Activated CD4-positive, alpha-beta T cell treated with anti-CD3 and anti-CD28 coated beads, Interleukin-2, Interleukin-6, amounts not matched to agents 100 ng/mL and 50 ng/mL, durations not matched to agents 16 hours and 8 hours (primary cell): ENCODE measurements around the gene ANKRD60.
A peak's percentile ranks its signal among the peaks of the same experiment; 100 is the strongest.

Experiments used
- DNase-seq: peaks from one replicate; pipeline ENCODE4 v3.0.0-alpha.2; 2020

The ANKRD60 gene

DNA sequence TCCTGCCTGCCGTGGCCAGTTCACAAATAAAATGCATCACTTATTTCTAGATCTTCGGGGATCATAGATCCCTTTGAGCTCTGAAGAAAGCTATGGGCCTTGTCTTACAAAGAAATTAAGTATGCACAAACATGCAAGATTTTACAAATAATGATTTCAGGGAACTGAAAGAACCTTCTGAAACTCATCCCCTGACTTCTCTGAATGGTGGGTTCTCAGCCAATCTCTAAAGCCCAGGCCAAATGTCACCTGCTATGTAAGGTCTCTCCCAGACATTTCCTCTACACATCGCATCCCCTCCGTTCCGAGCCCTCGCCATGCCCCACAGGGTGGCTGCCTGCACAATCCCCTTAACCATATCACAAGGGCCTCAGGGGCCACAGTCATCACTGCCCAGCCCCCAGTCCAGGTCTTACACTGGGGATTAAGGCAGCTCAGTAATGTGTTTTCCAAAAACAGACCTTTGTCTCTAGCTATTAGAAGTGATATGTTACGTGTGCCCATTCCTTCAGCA is 16.1 kb upstream of the ANKRD60 start:
- no peak for DNase-seq

DNA sequence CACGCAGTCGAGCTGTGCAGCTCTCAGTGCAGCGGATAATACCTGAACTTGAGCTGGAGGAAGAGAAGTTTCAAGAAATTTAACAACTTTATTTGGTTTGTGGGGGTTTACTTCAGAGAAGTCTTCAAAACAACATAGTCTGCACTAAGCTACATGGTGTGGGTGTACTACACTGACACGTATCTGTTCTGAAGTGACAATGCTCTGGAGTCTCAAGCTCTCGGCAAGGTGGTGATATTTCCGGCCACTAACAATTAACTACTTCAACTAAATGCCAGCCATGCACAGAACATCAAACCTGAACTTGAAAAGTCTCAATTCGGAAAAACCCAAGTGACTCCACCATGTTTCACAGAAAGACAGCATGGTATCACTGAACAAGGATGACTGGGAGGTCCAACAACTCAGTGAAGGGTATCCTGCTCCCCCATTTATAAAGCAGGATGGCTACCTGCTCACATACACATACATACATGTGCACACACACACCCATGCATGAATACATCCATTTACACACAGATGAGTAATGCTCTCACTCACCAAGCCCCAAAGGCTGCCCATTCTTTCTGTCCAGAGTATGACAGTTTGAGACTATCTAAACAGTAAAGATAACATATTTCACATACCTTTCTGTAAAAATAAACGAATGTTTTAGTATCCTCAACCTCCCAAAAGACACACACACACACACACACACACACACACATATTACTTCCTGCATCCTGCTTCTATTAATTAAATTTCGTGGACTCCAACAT is 15.4 kb upstream of the ANKRD60 start:
- no peak for DNase-seq

DNA sequence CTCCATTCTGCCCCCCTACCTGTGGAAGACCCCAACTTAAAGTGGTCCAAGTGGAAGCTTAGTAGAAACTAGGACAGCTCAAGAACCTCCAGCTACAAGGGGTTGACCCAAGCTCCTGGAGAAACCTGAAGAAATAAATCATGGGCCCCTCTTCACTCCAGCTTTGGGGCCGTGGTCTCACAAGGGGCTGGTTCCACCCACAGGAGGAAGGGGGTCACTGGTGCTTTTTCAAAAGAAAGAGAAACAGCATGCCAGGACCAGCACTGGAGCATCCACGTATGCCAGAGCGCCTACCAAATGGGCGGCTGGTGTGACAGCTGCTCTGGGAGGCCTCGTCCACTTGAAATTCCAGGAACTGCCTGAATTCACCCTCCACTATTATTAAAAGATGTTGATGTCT is 14.4 kb upstream of the ANKRD60 start:
- DNase-seq, result no peak

DNA sequence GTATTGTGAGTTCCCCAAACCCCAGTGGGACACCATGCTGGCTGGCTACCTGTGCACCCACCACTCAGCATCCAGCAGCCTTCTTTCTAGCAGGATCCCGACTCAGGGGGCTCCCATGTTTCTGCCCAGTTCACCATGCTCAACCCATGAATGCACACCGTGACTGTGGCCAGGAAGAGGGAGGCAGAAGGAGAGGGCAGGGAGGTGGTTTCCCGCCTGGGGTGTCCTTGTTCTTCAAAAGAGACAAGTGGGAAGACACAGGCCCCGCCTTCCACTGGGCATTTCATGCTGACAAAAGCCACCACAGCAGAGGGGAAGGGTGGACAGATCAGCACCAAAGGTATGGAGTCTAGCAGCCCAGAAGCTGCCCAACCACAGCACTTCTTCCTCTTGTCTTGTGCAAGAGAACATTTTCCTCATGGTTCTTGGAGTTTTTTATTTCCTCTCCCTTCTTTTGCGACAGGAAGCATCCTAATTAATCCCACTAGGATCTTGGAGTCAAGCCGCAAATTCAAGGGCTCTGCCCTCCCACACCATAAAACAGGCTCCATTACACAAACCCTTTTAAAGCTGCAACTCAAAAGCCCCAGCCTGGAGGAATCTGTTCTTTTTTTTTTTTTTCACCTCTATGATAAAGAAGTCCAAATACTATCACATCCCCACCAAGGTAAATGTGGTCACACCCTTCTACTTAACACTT is 13.5 kb upstream of the ANKRD60 start:
- DNase-seq, result no peak

DNA sequence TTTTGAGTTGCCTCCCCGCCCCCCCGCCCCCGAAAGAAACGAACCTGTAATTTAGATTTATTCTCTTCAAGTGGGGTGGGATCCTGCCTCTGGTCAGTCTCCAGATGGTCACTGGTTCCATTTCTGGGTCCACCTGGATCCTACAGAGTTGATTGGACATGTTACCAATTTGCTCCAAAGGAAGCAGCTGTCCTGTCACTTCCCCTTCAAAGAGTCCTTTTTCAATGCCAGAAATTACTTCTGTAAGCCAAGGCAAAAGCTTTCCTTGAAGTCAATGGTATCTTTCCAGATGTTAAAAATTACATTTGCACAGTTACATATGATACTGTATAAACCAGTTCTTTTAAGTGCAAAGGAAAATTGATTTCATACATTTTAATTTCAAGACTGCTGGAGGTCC is 12.0 kb upstream of the ANKRD60 start:
- DNase-seq, result no peak

DNA sequence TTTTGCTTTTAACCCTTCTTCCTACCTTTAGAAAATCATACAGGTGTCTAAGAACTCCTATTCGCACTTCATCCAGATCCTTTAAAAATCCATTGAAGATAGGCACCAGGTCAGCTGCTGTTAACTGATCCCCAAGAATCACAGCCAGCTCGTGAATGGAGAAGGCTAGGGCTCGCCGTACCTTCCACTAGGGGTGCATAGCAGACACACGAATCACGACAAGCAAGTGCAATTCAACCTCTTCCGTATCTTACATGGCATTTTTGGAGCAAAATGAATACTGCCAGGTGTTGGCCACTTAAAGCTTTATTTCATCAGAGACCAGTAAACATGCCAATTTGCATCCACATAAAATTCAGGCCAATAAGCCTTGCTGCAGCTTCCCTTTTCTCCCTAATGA is 10.8 kb upstream of the ANKRD60 start:
- no peak for DNase-seq

DNA sequence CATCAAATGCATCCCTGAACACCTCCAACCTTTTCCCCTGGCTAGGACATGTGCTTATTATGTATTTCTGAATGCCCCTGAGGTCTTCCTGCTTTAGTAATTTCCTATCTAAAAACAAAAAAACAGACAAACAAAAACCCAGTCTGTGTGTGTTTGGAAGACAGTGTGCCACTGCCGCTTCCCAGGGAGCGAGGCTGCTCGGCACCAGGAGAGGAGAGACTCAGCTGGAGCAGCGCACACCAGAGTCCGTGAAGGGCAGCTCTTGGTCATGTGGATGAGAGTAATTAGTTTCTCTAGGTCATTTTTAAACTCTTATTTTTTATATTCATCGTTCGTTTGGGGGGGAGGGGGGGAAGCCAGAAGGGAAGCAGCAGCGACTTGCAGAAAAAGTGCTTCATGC is 10.0 kb upstream of the ANKRD60 start:
- no peak for DNase-seq

DNA sequence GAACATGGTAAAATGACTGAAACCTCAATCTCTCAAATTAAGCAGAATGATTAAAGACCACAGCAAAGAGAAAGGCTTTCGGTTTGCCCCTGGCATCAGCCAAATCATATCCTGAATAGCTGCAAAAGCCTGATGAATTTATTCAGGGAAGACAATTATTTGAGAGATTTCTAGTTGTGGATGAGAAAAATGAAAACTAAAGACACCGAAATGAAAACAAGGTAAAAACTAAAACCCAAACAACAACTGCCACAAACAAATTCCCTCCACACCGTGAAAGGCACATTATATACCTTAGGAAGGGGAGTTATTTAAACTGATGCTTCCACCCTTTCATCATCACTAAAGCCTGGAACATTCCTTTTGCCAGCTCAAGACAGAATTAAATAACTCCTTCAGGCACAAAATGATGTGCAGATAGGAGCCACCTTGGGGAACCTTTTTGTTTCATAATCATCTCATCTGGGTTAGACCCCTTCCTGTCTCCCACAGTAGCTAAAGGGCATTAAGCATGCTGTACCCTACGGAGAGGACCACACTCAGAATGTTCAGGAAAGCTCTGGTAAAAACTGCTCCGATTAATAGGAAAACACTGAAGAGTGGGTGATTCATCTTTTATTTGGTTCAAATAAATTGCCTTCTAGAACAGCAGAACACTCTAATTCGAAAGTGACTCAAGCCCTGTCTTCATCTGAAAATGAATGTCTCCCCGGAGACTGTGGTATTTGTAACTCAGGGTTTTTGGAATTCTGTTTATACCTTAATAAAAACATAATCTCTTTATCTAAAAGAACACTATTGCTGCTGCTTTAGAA is 9.1 kb upstream of the ANKRD60 start:
- DNase-seq, result no peak

DNA sequence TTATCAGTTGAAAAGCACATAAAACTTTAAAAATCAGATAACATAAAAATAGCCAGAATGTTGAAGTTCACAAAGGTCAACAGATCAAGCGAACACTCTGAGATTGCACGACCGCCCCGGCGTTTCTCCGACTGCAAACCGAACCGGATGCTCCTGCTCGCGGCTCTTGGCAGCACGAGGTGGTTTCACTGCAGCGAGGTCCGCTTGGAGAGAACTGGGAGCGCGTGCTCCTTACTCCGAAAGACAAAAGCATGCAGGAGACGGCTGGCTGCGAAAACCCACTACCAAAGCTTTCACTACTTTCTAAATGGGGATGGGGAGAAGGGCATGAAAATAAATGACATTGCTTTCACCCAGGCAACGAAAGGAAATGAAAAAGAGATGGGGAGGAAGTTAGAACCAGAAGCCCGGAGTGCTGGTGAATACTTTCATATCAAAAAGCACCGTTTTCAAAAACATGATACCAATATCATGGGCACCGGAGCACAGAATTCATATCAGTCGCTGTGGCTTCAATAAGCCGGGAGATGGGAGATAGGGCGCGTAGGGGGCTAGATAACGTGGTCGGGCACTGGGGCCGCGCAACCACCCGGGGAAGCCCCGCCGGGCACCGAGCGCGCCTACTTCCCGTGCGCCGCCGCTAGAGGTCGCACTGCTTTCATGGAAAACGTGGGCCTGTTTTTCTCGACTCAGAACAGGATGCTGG is 8.3 kb upstream of the ANKRD60 start:
- DNase-seq, result peak; percentile 91

DNA sequence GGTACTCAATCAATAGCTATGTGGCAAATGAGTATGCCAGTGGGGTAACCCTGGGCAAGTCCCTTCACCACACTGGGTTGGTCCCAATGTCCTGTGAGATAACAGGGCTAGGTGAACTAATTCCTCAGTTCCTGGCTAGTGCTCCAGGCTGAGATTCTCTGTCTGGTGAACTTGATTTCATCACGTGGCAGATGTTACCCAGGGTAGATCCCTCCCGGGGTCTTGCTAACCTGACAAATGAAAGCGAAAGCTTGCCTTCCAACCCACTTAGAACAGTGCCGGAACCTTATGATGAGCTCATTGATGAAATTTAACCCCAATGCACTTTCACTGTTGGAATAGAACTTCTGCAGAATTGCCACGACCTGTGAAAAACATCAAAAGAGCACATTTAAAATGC is 6.6 kb upstream of the ANKRD60 start:
- peak; percentile 15 for DNase-seq

DNA sequence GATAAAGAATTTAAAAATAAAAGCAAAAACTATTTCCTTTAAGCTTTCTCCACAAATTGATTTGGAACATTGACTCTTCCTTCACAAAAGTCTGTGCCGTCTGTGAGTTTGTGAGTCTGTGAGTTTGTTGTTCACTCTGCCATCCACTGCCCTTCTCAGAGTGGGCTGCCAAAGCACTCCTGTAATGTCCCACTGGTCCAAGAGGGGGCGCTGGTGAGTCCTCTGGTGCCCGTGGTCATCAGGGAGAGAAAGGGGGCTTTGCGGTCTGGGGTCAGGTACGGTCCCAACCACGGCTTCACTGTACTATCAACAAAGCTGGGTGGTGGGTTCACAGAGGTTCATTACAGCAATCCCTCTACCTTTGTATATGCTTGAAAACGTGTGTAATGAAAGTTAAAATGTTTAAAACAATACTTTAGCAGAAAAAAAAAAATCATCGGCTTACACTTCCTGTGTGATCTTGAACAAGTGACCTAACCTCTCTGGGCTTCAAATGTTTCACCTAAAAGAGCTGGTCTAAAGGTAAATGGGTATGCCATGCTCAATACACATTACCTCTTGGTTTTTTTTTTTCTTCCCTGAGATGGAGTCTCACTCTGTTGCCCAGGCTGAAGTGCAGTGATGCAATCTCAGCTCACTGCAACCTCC is 5.6 kb upstream of the ANKRD60 start:
- DNase-seq, result peak; percentile 54

DNA sequence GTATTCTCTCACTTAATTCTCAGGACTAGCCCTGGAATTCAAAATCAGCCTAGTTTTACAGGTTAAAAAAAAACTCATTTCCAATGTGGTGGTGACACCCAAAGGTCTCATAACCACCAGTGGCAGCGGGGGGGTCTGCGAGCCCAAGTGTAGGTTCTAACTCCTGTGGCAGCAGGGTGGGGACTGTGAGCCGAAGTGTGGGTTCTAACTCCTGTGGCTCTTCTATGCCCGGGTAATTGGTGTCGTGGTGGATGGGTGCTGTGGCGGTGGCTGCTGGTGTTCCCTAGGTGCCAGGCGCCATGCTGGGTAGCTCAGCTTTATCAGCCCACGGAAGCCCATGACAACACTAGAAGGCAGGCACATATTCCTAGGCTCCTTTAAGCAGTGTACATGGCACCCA is 4.9 kb upstream of the ANKRD60 start:
- no peak for DNase-seq

DNA sequence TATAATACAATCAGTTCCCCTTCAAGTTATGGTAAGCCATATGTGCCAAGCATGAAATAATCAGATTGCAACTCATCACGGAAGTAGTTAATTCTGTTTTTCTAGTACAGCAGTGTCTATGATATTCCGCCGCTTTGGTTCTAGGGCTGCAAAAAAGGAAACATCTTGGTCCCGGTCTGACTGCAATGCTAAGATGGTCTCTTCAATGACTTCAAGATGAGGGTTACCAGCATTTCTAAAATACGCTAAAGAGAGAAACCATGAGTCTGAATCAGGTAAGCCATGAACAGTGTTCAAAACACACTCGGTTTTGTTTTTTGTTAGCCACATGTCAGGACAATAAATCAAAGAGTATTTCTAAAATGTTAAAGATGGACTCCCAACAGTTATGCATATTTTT is 3.2 kb upstream of the ANKRD60 start:
- DNase-seq, result no peak

DNA sequence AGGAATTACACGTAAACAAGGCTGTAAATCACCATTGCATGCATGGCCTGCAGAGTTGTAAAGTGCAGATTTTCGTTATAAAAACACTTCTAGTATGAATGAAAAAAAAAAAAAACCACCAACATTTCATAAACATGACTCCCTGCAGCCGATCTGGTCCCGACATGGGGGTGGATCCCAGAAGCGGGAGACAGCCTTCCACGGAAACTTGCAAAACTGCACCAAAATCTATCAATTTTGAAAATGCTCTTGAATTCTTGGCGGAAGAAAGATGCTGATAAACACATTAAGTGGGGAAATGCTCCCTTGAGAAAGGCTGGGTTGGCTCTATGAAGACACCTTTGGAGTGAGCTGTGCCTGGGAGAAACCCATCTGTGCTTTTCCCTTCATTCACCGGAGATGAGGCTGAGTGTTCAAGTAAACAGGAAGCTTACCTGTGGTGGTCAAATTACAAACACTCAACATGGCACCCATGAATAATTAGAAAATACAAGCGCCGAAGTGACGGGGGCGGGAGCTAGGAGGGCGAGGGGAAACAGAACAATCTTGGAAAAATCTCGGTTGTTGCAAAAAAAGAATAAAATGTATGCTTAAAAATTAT is 845 bp upstream of the ANKRD60 start:
- DNase-seq, result no peak

DNA sequence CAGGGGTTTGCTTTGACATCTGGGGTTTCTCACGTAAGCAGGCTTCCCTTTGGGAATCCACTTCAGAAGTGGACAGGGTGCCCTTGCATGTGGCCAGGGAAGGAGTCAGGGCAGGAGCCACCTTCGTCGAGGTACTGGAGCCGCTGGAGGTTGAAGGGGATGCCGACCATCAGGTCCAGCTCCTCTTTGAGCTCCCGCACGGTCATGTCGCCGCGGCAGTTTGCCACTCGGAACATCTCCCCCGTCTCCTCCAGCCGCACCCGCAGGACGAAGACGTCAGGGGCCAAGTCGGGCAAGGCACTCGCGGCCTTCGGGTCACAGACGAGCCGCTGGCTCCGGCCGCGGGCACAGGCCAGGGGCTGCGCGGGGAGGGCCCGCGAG is 360 bp downstream of the ANKRD60 start:
- no peak for DNase-seq

DNA sequence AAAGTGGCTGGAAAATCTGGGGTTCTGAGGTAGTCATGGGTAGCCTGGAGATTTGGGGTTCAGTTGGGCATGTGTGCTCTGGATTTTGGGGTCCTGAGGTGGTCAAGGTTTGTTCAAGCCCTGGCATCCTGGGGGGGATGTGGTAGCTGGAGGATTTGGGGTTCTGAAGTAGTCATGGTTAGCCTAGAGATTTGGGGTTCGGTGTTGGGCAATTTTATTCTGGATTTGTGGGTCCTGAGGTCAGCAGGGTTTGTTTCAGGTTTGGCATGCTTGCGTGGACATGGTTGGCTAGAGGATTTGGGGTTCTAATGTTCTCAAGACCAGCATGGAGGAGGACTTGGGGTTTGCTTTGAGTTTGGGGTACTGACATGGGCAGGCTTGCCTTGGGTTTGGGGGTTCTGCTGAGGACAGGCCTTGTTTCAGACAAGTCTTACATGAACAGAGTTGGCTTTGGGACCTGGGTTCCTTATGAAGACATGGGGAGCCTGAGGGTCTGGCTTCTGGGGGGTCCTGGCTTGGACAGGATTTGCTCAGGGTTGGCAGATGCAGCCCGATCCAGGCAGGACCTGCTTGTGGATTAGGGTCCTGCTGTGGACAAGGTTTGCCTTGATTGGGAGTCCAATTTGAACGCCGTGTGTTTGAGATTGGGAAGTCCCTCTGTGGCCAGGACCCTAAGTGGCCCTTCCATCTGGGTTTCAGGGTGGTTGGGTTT is 906 bp downstream of the ANKRD60 start:
- no peak for DNase-seq

DNA sequence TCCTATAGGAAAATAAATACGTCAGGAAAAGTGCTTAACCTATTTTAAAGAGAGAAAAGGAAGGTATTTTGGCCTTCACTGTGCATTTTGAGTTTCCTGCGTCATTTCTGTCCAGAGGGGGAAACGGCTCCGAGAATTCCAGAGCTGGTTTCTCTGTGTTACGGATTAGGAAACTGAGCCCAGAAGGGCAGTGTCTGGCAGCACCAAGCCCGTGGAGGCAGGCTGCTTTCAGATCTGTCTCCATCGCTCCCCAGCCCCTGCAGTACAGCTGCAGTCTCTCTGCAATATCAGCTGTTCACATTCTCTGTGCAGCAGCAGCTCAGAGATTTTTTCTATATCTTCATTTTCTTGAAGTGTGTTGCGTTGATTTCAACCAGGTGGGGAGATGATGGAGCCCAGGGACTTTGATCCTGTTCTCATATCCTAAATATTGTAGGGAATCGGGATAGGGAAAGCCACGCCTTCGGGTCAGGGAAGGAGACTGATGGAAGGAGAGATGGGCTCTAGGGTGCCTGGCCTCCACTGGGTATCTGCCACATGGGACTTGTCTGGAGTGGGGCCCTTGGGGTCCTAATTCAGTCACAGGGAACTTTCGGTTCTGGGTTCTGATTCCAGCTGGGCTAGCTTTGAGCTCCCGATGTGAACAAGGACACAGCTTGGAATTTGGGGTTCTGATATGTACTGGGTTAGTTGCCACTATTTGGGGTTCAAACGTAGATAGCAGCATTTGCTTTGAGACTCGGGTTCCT is 2.8 kb downstream of the ANKRD60 start:
- no peak for DNase-seq

DNA sequence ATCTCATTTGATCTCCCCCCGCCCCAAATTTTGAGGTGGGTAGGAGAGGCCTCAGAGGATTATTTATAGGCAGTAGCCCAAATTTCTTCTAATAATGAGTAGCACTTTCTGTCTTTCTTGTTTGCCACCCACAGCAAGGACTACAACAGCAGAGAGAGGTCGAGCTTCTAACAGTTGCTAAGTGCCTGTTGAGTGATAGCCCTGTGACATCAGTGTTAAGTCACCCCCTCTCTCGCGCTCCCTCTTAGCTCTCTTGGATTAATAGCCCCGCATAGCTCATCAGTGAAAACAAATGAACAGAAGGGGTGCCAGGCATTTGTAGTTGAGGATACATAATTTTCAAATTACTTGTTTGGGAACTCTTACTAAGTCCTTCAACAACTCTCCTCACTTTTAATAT is 3.5 kb downstream of the ANKRD60 start:
- no peak for DNase-seq

DNA sequence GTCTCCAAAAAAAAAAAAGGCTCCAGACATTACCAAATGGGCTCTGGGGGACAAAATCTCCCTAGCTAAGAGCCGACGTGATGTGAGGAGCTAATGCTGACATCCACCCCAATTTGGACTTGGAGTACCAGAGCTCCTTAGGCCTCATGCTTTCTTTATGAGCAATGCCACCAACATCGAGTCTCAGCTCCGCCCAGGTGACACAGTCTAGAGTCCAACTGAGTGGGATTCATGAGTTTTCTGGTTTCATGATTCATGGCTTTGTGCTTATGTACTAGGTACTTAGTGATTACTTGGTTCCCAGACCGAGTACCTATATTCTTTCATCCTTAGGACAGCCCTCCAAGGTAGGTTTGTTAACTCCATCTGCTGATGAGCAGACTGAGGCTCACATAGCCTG is 4.4 kb downstream of the ANKRD60 start:
- DNase-seq, result peak; percentile 23

DNA sequence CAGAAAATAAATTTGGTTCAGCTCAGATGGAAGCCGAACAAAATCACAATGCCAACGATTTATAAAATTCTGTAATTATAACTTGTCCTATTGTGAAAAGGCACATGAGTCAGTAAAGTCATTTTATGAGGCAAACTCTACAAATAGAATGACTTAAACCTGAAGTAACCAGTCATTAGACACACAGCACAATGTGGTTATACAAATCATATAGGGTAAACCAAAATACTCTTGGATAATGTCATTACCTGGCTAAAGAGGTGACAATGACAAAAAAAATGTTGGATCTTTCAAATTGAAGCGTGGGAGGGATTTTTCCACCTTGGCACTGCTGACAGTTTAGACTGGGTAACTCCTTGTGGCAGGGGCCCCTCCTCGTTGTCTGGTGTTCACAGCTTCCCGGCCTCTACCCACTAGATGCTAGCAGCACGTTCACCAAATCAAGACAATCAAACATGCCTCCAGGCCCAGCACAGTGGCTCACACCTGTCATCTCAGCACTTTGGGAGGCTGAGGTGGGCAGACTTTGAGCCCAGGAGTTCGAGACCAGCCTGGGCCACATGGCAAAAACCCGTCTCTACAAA is 5.0 kb downstream of the ANKRD60 start:
- no peak for DNase-seq
